ENCODE results near the gene POPDC3.

Gene POPDC3

GRCh38 chr6:105191351-105191750 is 11.5 kb upstream of the POPDC3 start:
- no peaks in the 10 kb centered on the region for H3K9me3 ChIP-seq (ENCODE audit: control insufficient read depth, insufficient read depth, low read depth, low read length)
- H3K4me3 ChIP-seq (ENCODE audit: low read depth, low read length), result no peak overlapping the region
- H3K36me3 ChIP-seq (ENCODE audit: control insufficient read depth in 2 of 2, insufficient read depth in 1 of 2, low read length in 2 of 2), result no peaks in the 10 kb centered on the region
- POLR2A ChIA-PET, result no interaction called here
- H3K27ac ChIP-seq (ENCODE audit: extremely low read depth, low read depth, low read length), result no peak overlapping the region
- CTCF ChIA-PET, result interaction anchor here (0.6 kb wide), 1 partner anchor 107 kb away, joined by 5 read pairs; no protein-coding TSS in a partner anchor
- no peaks in the 10 kb centered on the region for H3K4me1 ChIP-seq (ENCODE audit: control insufficient read depth, insufficient read depth, low read length)
- TF ChIP-seq ZNF362 (tag by site-specific recombination; IDR thresholded peaks at IDR 0.05), result no peak
- TF ChIP-seq ZNF677 (tag by site-specific recombination; IDR thresholded peaks at IDR 0.05), result no peak
- no peak for TF ChIP-seq ZNF626 (tag by site-specific recombination; IDR thresholded peaks at IDR 0.05)
- no peak for TF ChIP-seq ZNF335 (tag by site-specific recombination; conservative IDR thresholded peaks at IDR 0.05)
- no peak for TF ChIP-seq ZNF280D (tag by site-specific recombination; IDR thresholded peaks at IDR 0.05)
- no peak for TF ChIP-seq ZNF792 (tag by site-specific recombination; IDR thresholded peaks at IDR 0.05)
- no peak for TF ChIP-seq ZNF654 (tag by site-specific recombination; IDR thresholded peaks at IDR 0.05; ENCODE audit: low read depth)
- TF ChIP-seq ZNF513 (tag by site-specific recombination; IDR thresholded peaks at IDR 0.05), result no peak
- no peak for TF ChIP-seq ZNF274 (IDR thresholded peaks at IDR 0.05; ENCODE audit: low read length)
- TF ChIP-seq ZNF274 (tag by site-specific recombination; IDR thresholded peaks at IDR 0.05; ENCODE audit: borderline replicate concordance), result no peak
- no peak for TF ChIP-seq ZNF350 (tag by site-specific recombination; IDR thresholded peaks at IDR 0.05)
- TF ChIP-seq ZNF426 (tag by site-specific recombination; IDR thresholded peaks at IDR 0.05), result no peak
- no peak for TF ChIP-seq ZNF701 (tag by site-specific recombination; IDR thresholded peaks at IDR 0.05)
- no peak for TF ChIP-seq ZNF138 (tag by site-specific recombination; IDR thresholded peaks at IDR 0.05; ENCODE audit: borderline replicate concordance)
- no peak for TF ChIP-seq WT1 (tag by site-specific recombination; IDR thresholded peaks at IDR 0.05)
- no peak for TF ChIP-seq ZNF121 (tag by site-specific recombination; IDR thresholded peaks at IDR 0.05)
- TF ChIP-seq IKZF3 (tag by site-specific recombination; IDR thresholded peaks at IDR 0.05), result no peak

GRCh38 chr6:105189026-105189820 is 9.4 kb upstream of the POPDC3 start:
- Histone ChIP-seq H3K4me3 (ENCODE audit: low read depth, low read length) (no peak overlapping the region), H3K4me1 (ENCODE audit: control insufficient read depth, insufficient read depth, low read length) (no peaks in the 10 kb centered on the region), H3K27ac (ENCODE audit: extremely low read depth, low read depth, low read length) (no peak overlapping the region), H3K9me3 (ENCODE audit: control insufficient read depth, insufficient read depth, low read depth, low read length) (no peaks in the 10 kb centered on the region), H3K36me3 (ENCODE audit: control insufficient read depth in 2 of 2, insufficient read depth in 1 of 2, low read length in 2 of 2) (no peaks in the 10 kb centered on the region)
- POLR2A ChIA-PET, result no interaction called here
- CTCF ChIA-PET, result interaction anchor here (0.5 kb wide), 2 partner anchors 8 to 174 kb away, joined by 3 to 4 read pairs; no protein-coding TSS in a partner anchor
- TF ChIP-seq ZNF2 (tag by site-specific recombination; IDR thresholded peaks at IDR 0.05), result no peak
- TF ChIP-seq PRDM2 (tag by site-specific recombination; IDR thresholded peaks at IDR 0.05; ENCODE audit: borderline replicate concordance), result no peak
- TF ChIP-seq ZNF600 (tag by site-specific recombination; IDR thresholded peaks at IDR 0.05), result no peak
- no peak for TF ChIP-seq ZNF10 (tag by site-specific recombination; IDR thresholded peaks at IDR 0.05)
- no peak for TF ChIP-seq ZNF354C (tag by site-specific recombination; IDR thresholded peaks at IDR 0.05; ENCODE audit: borderline replicate concordance, low read depth)
- no peak for TF ChIP-seq TCF7L2 (IDR thresholded peaks at IDR 0.05; ENCODE audit: borderline replicate concordance, low read depth, low read length)
- no peak for TF ChIP-seq REPIN1 (tag by site-specific recombination; IDR thresholded peaks at IDR 0.05; ENCODE audit: low read depth)
